K562 (cell line): ENCODE results near the gene APBB2. TPM values are rescaled to one million over a fixed set of nuclear protein-coding genes. Genes with fewer than 3 reads are reported as not detected.
A peak's percentile ranks its signal among the peaks of the same experiment; 100 is the strongest.
"Not testable (repeated sequence)": the region's sequence is repeated elsewhere in the genome, so short reads cannot be mapped to it uniquely, and the experiment has no call there.

Experiments
- ATAC-seq: fragments of 200-7000 bp; cut with Tn5 transposase; 3 replicates; pipeline ENCODE4 v1.9.1; 2020; ENCODE audit warnings: moderate library complexity
- BruUV-seq: library from RNA; stranded (reverse); fragments of 400-500 nt; replicated peaks from 2 replicates; lab custom pipeline; 2021; lab: Mats Ljungman, UMichigan
- CTCF ChIA-PET: fragments of 300-600 bp; formaldehyde crosslinking; extraction: SDS; loops from one replicate; lab custom pipeline; 2021; ENCODE audit warnings: low intra/inter-chr PET ratio; lab: Yijun Ruan, JAX
- POLR2A ChIA-PET: fragments of 300-600, 350-650 bp; sonication (Branson Sonifier 250); formaldehyde crosslinking; extraction: SDS; loops from one replicate; lab custom pipeline; 2021; ENCODE audit warnings: antibody characterized with exemption, inconsistent platforms; lab: Yijun Ruan, JAX
- DNase-seq, 4 experiments: peaks; one replicate each; pipeline versions ENCODE4 v3.0.0 to v3.0.0-alpha.2; 2011 to 2018; ENCODE audit warnings: low spot score in 3 of 4, mixed read lengths in 3 of 4; ENCODE audit errors: extremely low read depth in 1 of 4
- FAIRE-seq: peaks from 2 replicates; lab custom pipeline; 2011; peaks lifted over from hg19 to GRCh38; lab: Jason Lieb, UNC
- H2AFZ ChIP-seq: 2 replicates; pipeline ENCODE4 v1.6.0; 2011; ENCODE audit warnings: low read depth, low read length, control low read depth, inconsistent platforms
- H3K27ac ChIP-seq: fragments of 200-600 bp; 3 replicates; pipeline ENCODE4 v1.8.0; 2011; ENCODE audit warnings: low read depth, mild to moderate bottlenecking, control low read depth, inconsistent platforms, low read length, moderate library complexity, mixed read lengths; ENCODE audit errors: extremely low read depth
- H3K27me3 ChIP-seq, 2 experiments: fragments of 300-600 bp in 1 of 2; 2 replicates in 1 of 2; 3 replicates in 1 of 2; pipeline versions ENCODE4 v1.6.0 to v1.8.0; 2011; ENCODE audit warnings: inconsistent platforms in 2 of 2, low read length in 2 of 2, mild to moderate bottlenecking in 1 of 2, mixed read lengths in 1 of 2, moderate library complexity in 1 of 2; ENCODE audit not compliant: control insufficient read depth in 2 of 2, insufficient read depth in 2 of 2
- H3K36me3 ChIP-seq: fragments of 300-600 bp; 3 replicates; pipeline ENCODE4 v1.8.0; 2011; ENCODE audit warnings: mild to moderate bottlenecking, low read length, inconsistent platforms; ENCODE audit not compliant: control insufficient read depth, insufficient read depth
- H3K4me1 ChIP-seq, 2 experiments: fragments of 200-600 bp in 1 of 2; replicated peaks in 1 of 2; 2 replicates in 1 of 2; 3 replicates in 1 of 2; pipeline versions ENCODE4 v1.5.1 to v1.8.0; 2011; ENCODE audit warnings: inconsistent platforms in 2 of 2, low read length in 2 of 2, mild to moderate bottlenecking in 1 of 2, mixed read lengths in 1 of 2, moderate library complexity in 1 of 2; ENCODE audit not compliant: control insufficient read depth in 2 of 2, insufficient read depth in 2 of 2
- H3K4me2 ChIP-seq: 2 replicates; pipeline ENCODE4 v1.6.1; 2011; ENCODE audit warnings: low read length, control low read depth, inconsistent platforms, mixed read lengths; ENCODE audit not compliant: insufficient read depth
- H3K4me3 ChIP-seq: fragments of 200-600 bp; sonication (generic), shearing (Covaris generic); 2 replicates; pipeline ENCODE4 v1.5.1; 2016; ENCODE audit warnings: control low read depth, inconsistent platforms
- H3K79me2 ChIP-seq: fragments of 200-600 bp; 3 replicates; pipeline ENCODE4 v1.8.0; 2011; ENCODE audit warnings: low read length, inconsistent platforms; ENCODE audit not compliant: control insufficient read depth, insufficient read depth
- H3K9ac ChIP-seq, 2 experiments: 2 replicates each; pipeline versions ENCODE4 v1.6.0 to v1.6.1; 2011; ENCODE audit warnings: low read depth in 2 of 2, low read length in 2 of 2, control low read depth in 1 of 2, inconsistent platforms in 1 of 2, mild to moderate bottlenecking in 1 of 2, mixed read lengths in 1 of 2; ENCODE audit not compliant: insufficient read depth in 1 of 2
- H3K9me1 ChIP-seq: one replicate; pipeline ENCODE4 v1.6.0; 2011; ENCODE audit warnings: inconsistent platforms, mild to moderate bottlenecking, low read length, moderate library complexity; ENCODE audit not compliant: control insufficient read depth, insufficient read depth
- H3K9me3 ChIP-seq: replicated peaks from 2 replicates; pipeline ENCODE4 v1.5.1; 2011; ENCODE audit warnings: low read depth, low read length, inconsistent platforms; ENCODE audit not compliant: control insufficient read depth, insufficient read depth
- H4K20me1 ChIP-seq: replicated peaks from 2 replicates; pipeline ENCODE4 v1.6.1; 2011; ENCODE audit warnings: low read length, inconsistent platforms, mixed read lengths; ENCODE audit not compliant: control insufficient read depth, insufficient read depth
- CEBPG ChIP-seq, 3 experiments: fragments of 200-800 bp in 1 of 3; sonication (Bioruptor generic) in 1 of 3; sonication (generic) in 1 of 3; formaldehyde crosslinking in 1 of 3; IDR thresholded peaks in 2 of 3; conservative IDR thresholded peaks in 1 of 3; 2 replicates each; pipeline versions ENCODE4 v1.6.1 to v1.8.0; 2016 to 2022; ENCODE audit warnings: missing compliant biosample characterization in 2 of 3, missing genetic modification characterization in 2 of 3, mild to moderate bottlenecking in 1 of 3, missing genetic modification reagents in 1 of 3
- ERF ChIP-seq: fragments of 450-650 bp; formaldehyde crosslinking; IDR thresholded peaks from 2 replicates; pipeline ENCODE4 v1.4.0; 2020; ENCODE audit warnings: mild to moderate bottlenecking, mixed read lengths
- ETV1 ChIP-seq: fragments of 450-650 bp; conservative IDR thresholded peaks from 2 replicates; pipeline ENCODE4 v1.6.1; 2016; ENCODE audit warnings: missing genetic modification characterization, control low read depth, low read depth, missing compliant biosample characterization
- GABPA ChIP-seq: fragments of 200-800 bp; sonication (Bioruptor generic); conservative IDR thresholded peaks from 2 replicates; pipeline ENCODE4 v1.6.1; 2016; ENCODE audit warnings: low read depth, missing genetic modification characterization, missing compliant biosample characterization
- NR2C2 ChIP-seq, 2 experiments: fragments of 200-800 bp in 1 of 2; sonication (Bioruptor generic) in 1 of 2; sonication (generic) in 1 of 2; formaldehyde crosslinking in 1 of 2; IDR thresholded peaks; 2 replicates each; pipeline versions ENCODE4 v1.6.1 to v1.8.0; 2016 to 2022; ENCODE audit warnings: mild to moderate bottlenecking in 1 of 2, missing compliant biosample characterization in 1 of 2, missing genetic modification characterization in 1 of 2, missing genetic modification reagents in 1 of 2
- PREB ChIP-seq: sonication (generic); formaldehyde crosslinking; IDR thresholded peaks from 2 replicates; pipeline ENCODE4 v1.8.1; 2023; ENCODE audit warnings: mild to moderate bottlenecking, missing genetic modification reagents
- RFX1 ChIP-seq: fragments of 450-650 bp; IDR thresholded peaks from 2 replicates; pipeline ENCODE4 v1.6.1; 2016; ENCODE audit warnings: mild to moderate bottlenecking, moderate library complexity
- TARDBP ChIP-seq: fragments of 450-650 bp; IDR thresholded peaks from 2 replicates; pipeline ENCODE4 v1.6.1; 2016
- TFAP4 ChIP-seq: sonication (generic); formaldehyde crosslinking; IDR thresholded peaks from 2 replicates; pipeline ENCODE4 v1.8.0; 2022; ENCODE audit warnings: missing genetic modification reagents, mild to moderate bottlenecking, moderate library complexity, borderline replicate concordance
- WGBS: fragments of 100-300 bp; shearing (Covaris generic); methylation state at CpG from one replicate; pipeline ENCODE4 v1.1.6; 2016; ENCODE audit warnings: low coverage, mixed read lengths; ENCODE audit not compliant: insufficient coverage; ENCODE audit errors: missing lambda C conversion rate; 5-methylcytosine and 5-hydroxymethylcytosine counted together
- in situ Hi-C: fragments of 300-500 bp; cut with MboI; formaldehyde crosslinking; loops from 4 replicates; pipeline ENCODE4 v1.15.0; 2018; ENCODE audit warnings: inconsistent platforms, mixed read lengths
- intact Hi-C: fragments of 100-400 bp; cut with micrococcal nuclease; formaldehyde crosslinking; loops from 2 replicates; pipeline ENCODE4 v1.14.2; 2022
- polyA plus RNA-seq, 8 experiments: library from polyadenylated mRNA; depleted of rRNA in 4 of 8; stranded (reverse) in 5 of 8; unstranded in 3 of 8; fragments of >200 nt; fragmentation: Nextera tagmentation in 2 of 8; fragmentation: Illumina TruSeq in 1 of 8; extraction: Ambion mirVana in 2 of 8; extraction: Trizol in 1 of 8; gene quantifications; 2 replicates each; pipeline versions ENCODE4 v1.2.1 to v1.2.3, GENCODE V29; 2011 to 2014; ENCODE audit warnings: inconsistent platforms in 1 of 8, missing spikeins in 1 of 8
- total RNA-seq, 7 experiments: library from RNA; depleted of rRNA in 6 of 7; stranded (reverse); fragments of >200 nt in 6 of 7; fragmentation: Illumina TruSeq in 2 of 7; extraction: Trizol in 2 of 7; gene quantifications; 2 replicates each; pipeline versions ENCODE4 v1.2.1 to v1.2.3, GENCODE V29; 2011 to 2021; ENCODE audit warnings: low replicate concordance in 1 of 7

APBB2 gene
- total and polyA plus RNA-seq, 9 of the 15 experiments (the other 6 are each of a cell fraction or from before 2014, with no cell fraction given) = 0.08 to 2.1 (median 1.4) TPM

GRCh38 chr4:40993296-40993693, 221.0 kb downstream of the APBB2 start:
- H3K36me3 ChIP-seq, H3K9ac ChIP-seq, POLR2A ChIA-PET, H3K4me1 ChIP-seq, H3K27me3 ChIP-seq, H3K9me1 ChIP-seq, H3K27ac ChIP-seq, in situ Hi-C loops, CTCF ChIA-PET, H4K20me1 ChIP-seq, H3K79me2 ChIP-seq, BruUV-seq, DNase-seq, H2AFZ ChIP-seq, FAIRE-seq, H3K4me3 ChIP-seq, intact Hi-C loops, ATAC-seq, H3K4me2 ChIP-seq, H3K9me3 ChIP-seq: not testable (repeated sequence)
- 3% methylated on average over 2 of the region's 2 CpGs for WGBS

GRCh38 chr4:40992472-40993295, 221.7 kb downstream of the APBB2 start:
- Histone ChIP-seq H3K4me1 (no peaks in the 10 kb centered on the region), H3K27ac (no peak overlapping the region), H3K9me3 (no peaks in the 10 kb centered on the region), H3K4me2 (no peak overlapping the region), H2AFZ (no peak overlapping the region)
- under 1% methylated on average over 17 of the region's 17 CpGs for WGBS
- in situ Hi-C loops = no loop called here
- DNase-seq (no peak), ATAC-seq (no peak), FAIRE-seq (no peak)
- intact Hi-C loops = no loop called here
- no TSS peak for BruUV-seq
- CTCF ChIA-PET = no interaction called here
- 0 out of 2 replicates have a peak, but pooled peaks have one; percentile 21 for TF ChIP-seq GABPA (tag)
- TF ChIP-seq TARDBP = no peak
- TF ChIP-seq CEBPG (CRISPR knock-in tag; IDR thresholded peaks at IDR 0.05) = no peak
- TF ChIP-seq CEBPG (tag; conservative IDR thresholded peaks at IDR 0.05 in 1 of 2, IDR thresholded peaks at IDR 0.05 in 1 of 2) = 0 out of 4 replicates have a peak, but pooled peaks of 1 of the 2 experiments have one; percentile 6
- TF ChIP-seq PREB = no peak
- TF ChIP-seq RFX1 = no peak
- TF ChIP-seq NR2C2 (CRISPR knock-in tag; IDR thresholded peaks at IDR 0.05) = no peak
- no peak for TF ChIP-seq NR2C2 (tag; IDR thresholded peaks at IDR 0.05)
- no peak for TF ChIP-seq ERF (CRISPR knock-in tag)
- no peak for TF ChIP-seq TFAP4 (CRISPR knock-in tag)
- TF ChIP-seq ETV1 (tag) = peak; percentile 40
- TF ChIP-seq, all 486 proteins: peak for 3
- Histone ChIP-seq H3K27me3 (no peaks in the 10 kb centered on the region), H3K4me3 (no peak overlapping the region), H3K9me1 (no peaks in the 10 kb centered on the region), H3K9ac (no peak overlapping the region), H4K20me1 (no peaks in the 10 kb centered on the region), H3K79me2 (no peaks in the 10 kb centered on the region), H3K36me3 (no peaks in the 10 kb centered on the region)
- POLR2A ChIA-PET = no interaction called here
